ENCODE data around the gene SPINK7. TPM values are rescaled to one million over a fixed set of nuclear protein-coding genes. Genes with fewer than 3 reads are reported as not detected.

Gene SPINK7
- total RNA-seq, 2 donors from 2014 or later = not detected

Other genes with a start within 250 kb of the SPINK7 start
- gene SPINK5, start 248.4 kb upstream of the SPINK7 start, total RNA-seq = 1 to 10 TPM in 1 of 2 donors, under 1 TPM in 1; 0.52 to 1.6 TPM
- not detected for gene SPINK14, start 143.9 kb upstream of the SPINK7 start, total RNA-seq
- not detected for gene SPINK6, start 109.4 kb upstream of the SPINK7 start, total RNA-seq
- not detected for gene MARCOL, start 73.9 kb upstream of the SPINK7 start, total RNA-seq
- gene SPINK13, start 43.6 kb upstream of the SPINK7 start, total RNA-seq = 1 to 10 TPM; 2.6 to 5.7 TPM
- gene SPINK9, start 23.1 kb downstream of the SPINK7 start, total RNA-seq = not detected
- gene FBXO38, start 71.5 kb downstream of the SPINK7 start, total RNA-seq = 10 to 100 TPM; 37.9 to 45.7 TPM

Data from body of pancreas (tissue), 2 donors.